K562 (cell line): ENCODE measurements around the gene FGF2. TPM values are rescaled to one million over a fixed set of nuclear protein-coding genes. Genes with fewer than 3 reads are reported as not detected.

Experiments
- ATAC-seq: fragments of 200-7000 bp; cut with Tn5 transposase; 3 replicates; pipeline ENCODE4 v1.9.1; 2020; ENCODE audit warnings: moderate library complexity
- BruUV-seq: library from RNA; stranded (reverse); fragments of 400-500 nt; replicated peaks from 2 replicates; lab custom pipeline; 2021; lab: Mats Ljungman, UMichigan
- CTCF ChIA-PET: fragments of 300-600 bp; formaldehyde crosslinking; extraction: SDS; loops from one replicate; lab custom pipeline; 2021; ENCODE audit warnings: low intra/inter-chr PET ratio; lab: Yijun Ruan, JAX
- POLR2A ChIA-PET: fragments of 300-600, 350-650 bp; sonication (Branson Sonifier 250); formaldehyde crosslinking; extraction: SDS; loops from one replicate; lab custom pipeline; 2021; ENCODE audit warnings: antibody characterized with exemption, inconsistent platforms; lab: Yijun Ruan, JAX
- DNase-seq, 4 experiments: peaks; one replicate each; pipeline versions ENCODE4 v3.0.0 to v3.0.0-alpha.2; 2011 to 2018; ENCODE audit warnings: low spot score in 3 of 4, mixed read lengths in 3 of 4; ENCODE audit errors: extremely low read depth in 1 of 4
- FAIRE-seq: peaks from 2 replicates; lab custom pipeline; 2011; peaks lifted over from hg19 to GRCh38; lab: Jason Lieb, UNC
- H2AFZ ChIP-seq: 2 replicates; pipeline ENCODE4 v1.6.0; 2011; ENCODE audit warnings: low read depth, low read length, control low read depth, inconsistent platforms
- H3K27ac ChIP-seq: fragments of 200-600 bp; 3 replicates; pipeline ENCODE4 v1.8.0; 2011; ENCODE audit warnings: low read depth, mild to moderate bottlenecking, control low read depth, inconsistent platforms, low read length, moderate library complexity, mixed read lengths; ENCODE audit errors: extremely low read depth
- H3K27me3 ChIP-seq, 2 experiments: fragments of 300-600 bp in 1 of 2; 2 replicates in 1 of 2; 3 replicates in 1 of 2; pipeline versions ENCODE4 v1.6.0 to v1.8.0; 2011; ENCODE audit warnings: inconsistent platforms in 2 of 2, low read length in 2 of 2, mild to moderate bottlenecking in 1 of 2, mixed read lengths in 1 of 2, moderate library complexity in 1 of 2; ENCODE audit not compliant: control insufficient read depth in 2 of 2, insufficient read depth in 2 of 2
- H3K36me3 ChIP-seq: fragments of 300-600 bp; 3 replicates; pipeline ENCODE4 v1.8.0; 2011; ENCODE audit warnings: mild to moderate bottlenecking, low read length, inconsistent platforms; ENCODE audit not compliant: control insufficient read depth, insufficient read depth
- H3K4me1 ChIP-seq, 2 experiments: fragments of 200-600 bp in 1 of 2; replicated peaks in 1 of 2; 2 replicates in 1 of 2; 3 replicates in 1 of 2; pipeline versions ENCODE4 v1.5.1 to v1.8.0; 2011; ENCODE audit warnings: inconsistent platforms in 2 of 2, low read length in 2 of 2, mild to moderate bottlenecking in 1 of 2, mixed read lengths in 1 of 2, moderate library complexity in 1 of 2; ENCODE audit not compliant: control insufficient read depth in 2 of 2, insufficient read depth in 2 of 2
- H3K4me2 ChIP-seq: 2 replicates; pipeline ENCODE4 v1.6.1; 2011; ENCODE audit warnings: low read length, control low read depth, inconsistent platforms, mixed read lengths; ENCODE audit not compliant: insufficient read depth
- H3K4me3 ChIP-seq: fragments of 200-600 bp; sonication (generic), shearing (Covaris generic); 2 replicates; pipeline ENCODE4 v1.5.1; 2016; ENCODE audit warnings: control low read depth, inconsistent platforms
- H3K79me2 ChIP-seq: fragments of 200-600 bp; 3 replicates; pipeline ENCODE4 v1.8.0; 2011; ENCODE audit warnings: low read length, inconsistent platforms; ENCODE audit not compliant: control insufficient read depth, insufficient read depth
- H3K9ac ChIP-seq, 2 experiments: 2 replicates each; pipeline versions ENCODE4 v1.6.0 to v1.6.1; 2011; ENCODE audit warnings: low read depth in 2 of 2, low read length in 2 of 2, control low read depth in 1 of 2, inconsistent platforms in 1 of 2, mild to moderate bottlenecking in 1 of 2, mixed read lengths in 1 of 2; ENCODE audit not compliant: insufficient read depth in 1 of 2
- H3K9me1 ChIP-seq: one replicate; pipeline ENCODE4 v1.6.0; 2011; ENCODE audit warnings: inconsistent platforms, mild to moderate bottlenecking, low read length, moderate library complexity; ENCODE audit not compliant: control insufficient read depth, insufficient read depth
- H3K9me3 ChIP-seq: replicated peaks from 2 replicates; pipeline ENCODE4 v1.5.1; 2011; ENCODE audit warnings: low read depth, low read length, inconsistent platforms; ENCODE audit not compliant: control insufficient read depth, insufficient read depth
- H4K20me1 ChIP-seq: replicated peaks from 2 replicates; pipeline ENCODE4 v1.6.1; 2011; ENCODE audit warnings: low read length, inconsistent platforms, mixed read lengths; ENCODE audit not compliant: control insufficient read depth, insufficient read depth
- EP400 ChIP-seq: fragments of 450-650 bp; IDR thresholded peaks from 2 replicates; pipeline ENCODE4 v1.6.1; 2017; ENCODE audit warnings: antibody characterized with exemption, mild to moderate bottlenecking, moderate library complexity
- ESRRA ChIP-seq: fragments of 450-650 bp; IDR thresholded peaks from 2 replicates; pipeline ENCODE4 v1.6.1; 2014; ENCODE audit warnings: low read depth, mild to moderate bottlenecking, moderate library complexity, borderline replicate concordance
- HNRNPLL ChIP-seq: fragments of 200-400 bp; formaldehyde crosslinking; IDR thresholded peaks from 2 replicates; pipeline ENCODE4 v1.6.1; 2017; ENCODE audit warnings: low read length, low read depth, mild to moderate bottlenecking; ENCODE audit not compliant: poor library complexity, severe bottlenecking
- MCM3 ChIP-seq: fragments of 450-650 bp; IDR thresholded peaks from 2 replicates; pipeline ENCODE4 v1.6.1; 2016
- NBN ChIP-seq: fragments of 450-650 bp; IDR thresholded peaks from 2 replicates; pipeline ENCODE4 v1.6.1; 2016; ENCODE audit warnings: low read depth, mild to moderate bottlenecking
- XRCC4 ChIP-seq: IDR thresholded peaks from one replicate; pipeline ENCODE4 v1.6.1; 2011; ENCODE audit not compliant: insufficient read depth, insufficient read length; ENCODE audit errors: extremely low read depth
- ZBTB40 ChIP-seq, 2 experiments: fragments of 450-650 bp in 1 of 2; sonication (generic) in 1 of 2; formaldehyde crosslinking in 1 of 2; IDR thresholded peaks; 2 replicates each; pipeline versions ENCODE4 v1.7.1 to v1.9.0; 2016 to 2022; ENCODE audit warnings: inconsistent platforms in 1 of 2, mild to moderate bottlenecking in 1 of 2, missing genetic modification reagents in 1 of 2
- ZFX ChIP-seq: sonication (generic); formaldehyde crosslinking; IDR thresholded peaks from 2 replicates; pipeline ENCODE4 v1.8.0; 2022; ENCODE audit warnings: mild to moderate bottlenecking, missing genetic modification reagents, moderate library complexity
- ZNF140 ChIP-seq: fragments of 250-450 bp; sonication (Bioruptor Pico); IDR thresholded peaks from 2 replicates; pipeline ENCODE4 v1.8.0; 2021; ENCODE audit warnings: moderate library complexity, mild to moderate bottlenecking, inconsistent platforms
- ZNF282 ChIP-seq: sonication (generic); formaldehyde crosslinking; IDR thresholded peaks from 2 replicates; pipeline ENCODE4 v1.8.1; 2023; ENCODE audit warnings: missing genetic modification reagents
- ZNF431 ChIP-seq: sonication (generic); formaldehyde crosslinking; IDR thresholded peaks from 2 replicates; pipeline ENCODE4 v1.8.0; 2022; ENCODE audit warnings: mild to moderate bottlenecking, missing genetic modification reagents
- WGBS: fragments of 100-300 bp; shearing (Covaris generic); methylation state at CpG from one replicate; pipeline ENCODE4 v1.1.6; 2016; ENCODE audit warnings: low coverage, mixed read lengths; ENCODE audit not compliant: insufficient coverage; ENCODE audit errors: missing lambda C conversion rate; 5-methylcytosine and 5-hydroxymethylcytosine counted together
- in situ Hi-C: fragments of 300-500 bp; cut with MboI; formaldehyde crosslinking; loops from 4 replicates; pipeline ENCODE4 v1.15.0; 2018; ENCODE audit warnings: inconsistent platforms, mixed read lengths
- intact Hi-C: fragments of 100-400 bp; cut with micrococcal nuclease; formaldehyde crosslinking; loops from 2 replicates; pipeline ENCODE4 v1.14.2; 2022
- polyA plus RNA-seq, 8 experiments: library from polyadenylated mRNA; depleted of rRNA in 4 of 8; stranded (reverse) in 5 of 8; unstranded in 3 of 8; fragments of >200 nt; fragmentation: Nextera tagmentation in 2 of 8; fragmentation: Illumina TruSeq in 1 of 8; extraction: Ambion mirVana in 2 of 8; extraction: Trizol in 1 of 8; gene quantifications; 2 replicates each; pipeline versions ENCODE4 v1.2.1 to v1.2.3, GENCODE V29; 2011 to 2014; ENCODE audit warnings: inconsistent platforms in 1 of 8, missing spikeins in 1 of 8
- total RNA-seq, 7 experiments: library from RNA; depleted of rRNA in 6 of 7; stranded (reverse); fragments of >200 nt in 6 of 7; fragmentation: Illumina TruSeq in 2 of 7; extraction: Trizol in 2 of 7; gene quantifications; 2 replicates each; pipeline versions ENCODE4 v1.2.1 to v1.2.3, GENCODE V29; 2011 to 2021; ENCODE audit warnings: low replicate concordance in 1 of 7

FGF2 gene
- total and polyA plus RNA-seq, 9 of the 15 experiments (the other 6 are each of a cell fraction or from before 2014, with no cell fraction given): 2.5 to 19.4 (median 9.2) TPM

- Histone ChIP-seq H2AFZ (no peak overlapping the region), H3K9me1 (no peaks in the 10 kb centered on the region), H3K9me3 (no peaks in the 10 kb centered on the region), H3K36me3 (no peaks in the 10 kb centered on the region; the same call in 2 of the 3 replicates), H3K27ac (no peak overlapping the region), H3K9ac (no peak overlapping the region), H3K79me2 (0 out of 3 replicates have a peak, but pooled peaks cover 4% of the 10 kb centered on the region), H3K4me1 (no peaks in the 10 kb centered on the region), H3K27me3 (no peaks in the 10 kb centered on the region), H3K4me2 (no peak overlapping the region), H3K4me3 (no peak overlapping the region), H4K20me1 (no peaks in the 10 kb centered on the region)
- ATAC-seq (no peak), DNase-seq (no peak), FAIRE-seq (no peak)
- ChIA-PET CTCF (no interaction called here), POLR2A (interaction anchor here (1.0 to 1.1 kb wide), 2 partner anchors 14 to 18 kb away, joined by 3 read pairs; no protein-coding TSS in a partner anchor)
- BruUV-seq: no TSS peak
- intact Hi-C loops: no loop called here
- WGBS: 81% methylated on average over 10 of the region's 10 CpGs
- in situ Hi-C loops: no loop called here
- no peak for TF ChIP-seq ZBTB40 (IDR thresholded peaks at IDR 0.05)
- TF ChIP-seq ZBTB40 (CRISPR knock-in tag; IDR thresholded peaks at IDR 0.05): no peak
- no peak for TF ChIP-seq ZNF282
- TF ChIP-seq ZFX: no peak
- TF ChIP-seq HNRNPLL: no peak
- no peak for TF ChIP-seq ZNF140 (CRISPR knock-in tag)
- TF ChIP-seq XRCC4: no peak
- TF ChIP-seq ZNF431: no peak
- no peak for TF ChIP-seq EP400
- no peak for TF ChIP-seq ESRRA
- TF ChIP-seq NBN: no peak
- no peak for TF ChIP-seq MCM3
Measured at GRCh38 chr4:122854447-122855352, 28.1 kb downstream of the FGF2 start.
